ENCODE data around the gene DAB2IP. TPM values are rescaled to one million over a fixed set of nuclear protein-coding genes. Genes with fewer than 3 reads are reported as not detected.
A peak's percentile ranks its signal among the peaks of the same experiment; 100 is the strongest.

DAB2IP gene
- total RNA-seq = 10 to 100 TPM; 19.4 to 75.0 TPM
- polyA plus RNA-seq = 10 to 100 TPM; 25.2 to 32.3 TPM
- long read RNA-seq, donor 1, partial matches to known transcripts = 0 of 1 reads
- long read RNA-seq, donor 1, other reads (novel, unspliced or antisense) = 0 of 1 reads
- long read RNA-seq, donor 2, partial matches to known transcripts = 0 of 1 reads
- long read RNA-seq, donor 2, other reads (novel, unspliced or antisense) = 0 of 1 reads
- long read RNA-seq, donor 3 = 0 reads
- long read RNA-seq, donor 4 = 0 reads
- long read RNA-seq, donor 5, partial matches to known transcripts = 40 of 40 reads
- long read RNA-seq, donor 5, other reads (novel, unspliced or antisense) = 0 of 40 reads

DNA sequence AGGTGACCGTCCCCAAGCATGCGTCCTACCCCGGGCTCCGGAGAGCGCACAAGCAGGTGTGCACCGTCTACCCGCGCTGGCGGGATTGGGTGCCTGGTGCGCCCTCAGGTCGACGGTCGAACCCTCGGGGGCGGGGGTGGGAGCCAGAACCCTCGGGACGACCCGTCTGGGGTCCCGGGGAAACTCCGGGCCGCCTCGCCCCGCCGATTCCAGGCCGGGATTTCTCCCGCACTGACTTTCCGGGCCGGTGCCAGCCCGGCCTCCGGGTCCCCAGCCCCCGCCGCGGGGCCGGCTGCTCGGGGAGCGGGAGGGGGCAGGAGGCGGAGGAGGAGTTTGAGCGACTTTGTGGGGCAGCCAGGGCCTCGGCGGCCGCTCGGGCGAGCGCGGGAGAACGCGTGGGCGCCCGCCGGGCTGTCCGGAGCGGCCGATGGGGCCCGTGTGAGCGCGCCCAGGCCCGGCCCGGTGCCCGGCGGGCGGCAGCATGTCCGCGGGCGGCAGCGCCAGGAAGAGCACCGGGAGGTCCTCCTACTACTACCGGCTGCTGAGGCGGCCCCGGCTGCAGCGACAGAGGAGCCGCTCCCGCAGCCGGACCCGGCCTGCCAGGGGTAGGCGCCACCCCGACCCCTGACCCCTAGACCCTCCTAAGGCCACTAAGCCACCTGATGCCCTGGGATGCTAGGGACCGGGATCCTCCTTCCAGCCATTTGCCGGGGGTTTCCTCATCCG is at the start of gene DAB2IP:
Gene DAB2IP (plus strand): TSS at position 340 of the 726 bp plus-strand sequence. CDS start 142 bp downstream, at position 482.
- peak; percentile 88 to 94 (median 89) for DNase-seq
- TF ChIP-seq, protein P1, sequence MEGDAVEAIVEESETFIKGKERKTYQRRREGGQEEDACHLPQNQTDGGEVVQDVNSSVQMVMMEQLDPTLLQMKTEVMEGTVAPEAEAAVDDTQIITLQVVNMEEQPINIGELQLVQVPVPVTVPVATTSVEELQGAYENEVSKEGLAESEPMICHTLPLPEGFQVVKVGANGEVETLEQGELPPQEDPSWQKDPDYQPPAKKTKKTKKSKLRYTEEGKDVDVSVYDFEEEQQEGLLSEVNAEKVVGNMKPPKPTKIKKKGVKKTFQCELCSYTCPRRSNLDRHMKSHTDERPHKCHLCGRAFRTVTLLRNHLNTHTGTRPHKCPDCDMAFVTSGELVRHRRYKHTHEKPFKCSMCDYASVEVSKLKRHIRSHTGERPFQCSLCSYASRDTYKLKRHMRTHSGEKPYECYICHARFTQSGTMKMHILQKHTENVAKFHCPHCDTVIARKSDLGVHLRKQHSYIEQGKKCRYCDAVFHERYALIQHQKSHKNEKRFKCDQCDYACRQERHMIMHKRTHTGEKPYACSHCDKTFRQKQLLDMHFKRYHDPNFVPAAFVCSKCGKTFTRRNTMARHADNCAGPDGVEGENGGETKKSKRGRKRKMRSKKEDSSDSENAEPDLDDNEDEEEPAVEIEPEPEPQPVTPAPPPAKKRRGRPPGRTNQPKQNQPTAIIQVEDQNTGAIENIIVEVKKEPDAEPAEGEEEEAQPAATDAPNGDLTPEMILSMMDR (IDR thresholded peaks at IDR 0.05; ENCODE audit: control extremely low read depth, extremely low read depth) = no peak
- Histone ChIP-seq H3K36me3 (ENCODE audit: control insufficient read depth in 4 of 4, insufficient read depth in 4 of 4, low read length in 4 of 4) (peaks cover 0 to 1% (median under 1%) of the 10 kb centered on the region in 4 donors), H3K9me3 (ENCODE audit: control insufficient read depth in 4 of 4, insufficient read depth in 3 of 4, low read length in 3 of 4) (no peaks in the 10 kb centered on the region), H3K9ac (ENCODE audit: insufficient read depth in 1 of 2, low read length in 2 of 2) (peak within 1 kb of the TSS; percentile 34 to 70), H3K4me3 (peak within 1 kb of the TSS; percentile 44), H3K27me3 (ENCODE audit: control insufficient read depth in 3 of 3, insufficient read depth in 3 of 3, low read length in 2 of 3) (no peaks in the 10 kb centered on the region), H3K27ac (ENCODE audit: low read depth in 1 of 2, low read length in 1 of 2) (peak within 1 kb of the TSS; percentile 60 to 68), H3K4me1 (ENCODE audit: control insufficient read depth in 5 of 5, insufficient read depth in 5 of 5, low read length in 5 of 5) (peaks cover 0 to 36% (median 14%) of the 10 kb centered on the region in 5 donors)
- ATAC-seq (ENCODE audit: insufficient read depth, low FRiP score) = peak; percentile 55
- 1% methylated on average over 73 to 79 of the region's 79 CpGs for WGBS, 2 donors

DNA sequence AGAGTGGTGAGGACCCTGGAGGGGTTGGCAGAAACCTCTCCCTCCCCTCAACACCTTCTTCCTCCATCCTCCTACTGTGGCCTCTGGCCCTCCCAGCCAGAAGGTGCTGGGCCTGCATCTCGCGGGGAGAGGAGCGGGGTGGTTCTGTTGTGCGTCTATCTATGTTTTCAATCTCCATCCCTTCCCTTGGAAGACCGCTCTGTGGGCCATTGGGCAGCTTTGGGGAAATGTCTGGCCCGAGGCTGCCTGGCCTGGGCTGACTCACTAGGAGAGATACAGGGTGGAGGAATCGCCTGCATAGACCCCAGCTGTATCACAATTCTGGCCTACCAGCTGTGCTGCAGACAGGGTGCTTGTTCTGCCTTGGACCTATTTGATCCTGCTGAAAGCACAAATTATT is 48.4 kb upstream of the DAB2IP start:
- Histone ChIP-seq H3K9me3 (ENCODE audit: control insufficient read depth in 4 of 4, insufficient read depth in 3 of 4, low read length in 3 of 4) (peaks cover 0 to 4% (median 0%) of the 10 kb centered on the region in 4 donors), H3K4me3 (no peak overlapping the region), H3K36me3 (ENCODE audit: control insufficient read depth in 4 of 4, insufficient read depth in 4 of 4, low read length in 4 of 4) (no peaks in the 10 kb centered on the region), H3K9ac (ENCODE audit: insufficient read depth in 1 of 2, low read length in 2 of 2) (no peak overlapping the region), H3K4me1 (ENCODE audit: control insufficient read depth in 5 of 5, insufficient read depth in 5 of 5, low read length in 5 of 5) (peaks cover 3 to 26% (median 15%) of the 10 kb centered on the region in 5 donors), H3K27me3 (ENCODE audit: control insufficient read depth in 3 of 3, insufficient read depth in 3 of 3, low read length in 2 of 3) (peaks cover 0 to 6% (median 3%) of the 10 kb centered on the region in 3 donors), H3K27ac (ENCODE audit: low read depth in 1 of 2, low read length in 1 of 2) (no peak overlapping the region)
- DNase-seq (no peak), ATAC-seq (ENCODE audit: insufficient read depth, low FRiP score) (no peak)
- TF ChIP-seq, protein P1 (IDR thresholded peaks at IDR 0.05; ENCODE audit: control extremely low read depth, extremely low read depth) = no peak
- WGBS, 2 donors = 95 to 97% methylated on average over 7 of the region's 7 CpGs

DNA sequence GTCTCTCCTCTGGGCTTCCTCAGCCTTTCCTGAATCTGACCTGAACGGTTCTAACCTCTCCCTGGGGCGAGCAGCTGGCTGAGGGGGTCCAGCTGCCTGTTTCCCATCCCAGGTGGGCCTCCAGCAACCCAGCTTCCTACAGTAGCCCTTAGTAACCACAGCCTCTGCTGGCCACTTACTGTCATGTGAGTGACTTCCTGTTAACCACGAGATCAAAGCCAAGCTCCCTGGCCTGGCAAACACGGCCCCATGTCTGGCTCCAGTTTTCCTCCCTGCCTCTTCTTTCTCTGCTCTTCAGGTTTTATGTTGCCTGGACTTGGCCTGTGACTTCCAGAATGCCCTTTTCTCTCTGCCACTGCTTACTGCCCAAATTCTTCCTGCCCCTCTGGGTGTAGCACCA is 47.2 kb upstream of the DAB2IP start:
- Histone ChIP-seq H3K27ac (ENCODE audit: low read depth in 1 of 2, low read length in 1 of 2) (peak overlapping the region in 1 of 2 donors; percentile 50), H3K9me3 (ENCODE audit: control insufficient read depth in 4 of 4, insufficient read depth in 3 of 4, low read length in 3 of 4) (peaks cover 0 to 4% (median 0%) of the 10 kb centered on the region in 4 donors), H3K27me3 (ENCODE audit: control insufficient read depth in 3 of 3, insufficient read depth in 3 of 3, low read length in 2 of 3) (peaks cover 0 to 6% (median 3%) of the 10 kb centered on the region in 3 donors), H3K9ac (ENCODE audit: insufficient read depth in 1 of 2, low read length in 2 of 2) (no peak overlapping the region), H3K4me3 (no peak overlapping the region), H3K4me1 (ENCODE audit: control insufficient read depth in 5 of 5, insufficient read depth in 5 of 5, low read length in 5 of 5) (peaks cover 0 to 24% (median 17%) of the 10 kb centered on the region in 5 donors), H3K36me3 (ENCODE audit: control insufficient read depth in 4 of 4, insufficient read depth in 4 of 4, low read length in 4 of 4) (no peaks in the 10 kb centered on the region)
- TF ChIP-seq, protein P1 (IDR thresholded peaks at IDR 0.05; ENCODE audit: control extremely low read depth, extremely low read depth) = no peak
- 7 to 29% methylated on average over 4 of the region's 4 CpGs for WGBS, 2 donors
- no peak for ATAC-seq (ENCODE audit: insufficient read depth, low FRiP score)
- DNase-seq = peak; percentile 37 to 72 (median 52)
